ENCODE data around the gene FAM50A.

The FAM50A gene

GRCh38 chrX:154433605-154434004 lies 10.3 kb upstream of the FAM50A start:
- H3K4me3 ChIP-seq (ENCODE audit: low read depth, low read length) = no peak overlapping the region
- TF ChIP-seq, protein P1, sequence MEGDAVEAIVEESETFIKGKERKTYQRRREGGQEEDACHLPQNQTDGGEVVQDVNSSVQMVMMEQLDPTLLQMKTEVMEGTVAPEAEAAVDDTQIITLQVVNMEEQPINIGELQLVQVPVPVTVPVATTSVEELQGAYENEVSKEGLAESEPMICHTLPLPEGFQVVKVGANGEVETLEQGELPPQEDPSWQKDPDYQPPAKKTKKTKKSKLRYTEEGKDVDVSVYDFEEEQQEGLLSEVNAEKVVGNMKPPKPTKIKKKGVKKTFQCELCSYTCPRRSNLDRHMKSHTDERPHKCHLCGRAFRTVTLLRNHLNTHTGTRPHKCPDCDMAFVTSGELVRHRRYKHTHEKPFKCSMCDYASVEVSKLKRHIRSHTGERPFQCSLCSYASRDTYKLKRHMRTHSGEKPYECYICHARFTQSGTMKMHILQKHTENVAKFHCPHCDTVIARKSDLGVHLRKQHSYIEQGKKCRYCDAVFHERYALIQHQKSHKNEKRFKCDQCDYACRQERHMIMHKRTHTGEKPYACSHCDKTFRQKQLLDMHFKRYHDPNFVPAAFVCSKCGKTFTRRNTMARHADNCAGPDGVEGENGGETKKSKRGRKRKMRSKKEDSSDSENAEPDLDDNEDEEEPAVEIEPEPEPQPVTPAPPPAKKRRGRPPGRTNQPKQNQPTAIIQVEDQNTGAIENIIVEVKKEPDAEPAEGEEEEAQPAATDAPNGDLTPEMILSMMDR (IDR thresholded peaks at IDR 0.05; ENCODE audit: low read depth, low read length, missing control alignments) = no peak
- in situ Hi-C loops (cut with HindIII; ENCODE audit: low sequenced_read_pairs) = no loop called here
- no peak for DNase-seq (ENCODE audit: low read depth)

DNA sequence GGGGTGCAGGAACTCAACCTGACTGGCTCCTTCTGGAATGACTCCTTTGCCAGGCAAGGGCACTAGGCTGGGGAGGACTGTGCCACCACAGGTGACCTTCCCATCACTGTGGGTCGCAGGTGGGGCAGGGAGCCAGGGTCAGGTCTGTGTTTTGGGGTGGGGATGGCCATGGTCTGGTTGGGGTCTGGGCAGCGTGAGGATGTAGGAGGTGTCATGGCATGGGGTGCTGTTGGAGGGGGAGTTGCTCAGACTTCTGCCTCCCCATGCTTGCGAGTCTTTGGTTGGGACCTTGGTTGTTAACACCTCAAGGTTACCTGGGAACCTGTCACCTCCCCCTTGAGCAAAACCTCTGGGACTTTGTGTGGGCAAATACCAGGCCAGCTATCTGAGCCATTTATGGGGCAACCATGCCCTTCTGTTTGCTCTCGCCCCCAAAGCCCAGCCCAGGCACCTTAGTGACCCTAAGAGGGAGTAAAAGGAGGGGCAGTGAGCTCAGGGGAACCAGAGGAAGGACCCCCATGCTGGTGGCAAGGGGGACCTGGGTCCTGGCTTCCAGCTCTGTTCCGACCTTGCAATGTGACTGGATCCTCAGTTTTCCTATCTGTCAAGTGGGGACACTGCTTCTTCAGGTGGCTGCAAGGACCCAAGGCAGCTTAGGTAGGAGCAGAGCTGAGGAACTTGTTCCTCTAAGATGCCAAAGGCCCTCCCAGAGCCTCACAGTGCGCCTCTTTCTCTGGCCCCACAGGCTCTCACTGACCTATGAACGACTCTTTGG lies 9.4 kb upstream of the FAM50A start:
- H3K4me3 ChIP-seq (ENCODE audit: low read depth, low read length) = no peak overlapping the region
- in situ Hi-C loops (cut with HindIII; ENCODE audit: low sequenced_read_pairs) = no loop called here
- TF ChIP-seq, protein P1 (IDR thresholded peaks at IDR 0.05; ENCODE audit: low read depth, low read length, missing control alignments) = no peak
- DNase-seq (ENCODE audit: low read depth) = no peak

DNA sequence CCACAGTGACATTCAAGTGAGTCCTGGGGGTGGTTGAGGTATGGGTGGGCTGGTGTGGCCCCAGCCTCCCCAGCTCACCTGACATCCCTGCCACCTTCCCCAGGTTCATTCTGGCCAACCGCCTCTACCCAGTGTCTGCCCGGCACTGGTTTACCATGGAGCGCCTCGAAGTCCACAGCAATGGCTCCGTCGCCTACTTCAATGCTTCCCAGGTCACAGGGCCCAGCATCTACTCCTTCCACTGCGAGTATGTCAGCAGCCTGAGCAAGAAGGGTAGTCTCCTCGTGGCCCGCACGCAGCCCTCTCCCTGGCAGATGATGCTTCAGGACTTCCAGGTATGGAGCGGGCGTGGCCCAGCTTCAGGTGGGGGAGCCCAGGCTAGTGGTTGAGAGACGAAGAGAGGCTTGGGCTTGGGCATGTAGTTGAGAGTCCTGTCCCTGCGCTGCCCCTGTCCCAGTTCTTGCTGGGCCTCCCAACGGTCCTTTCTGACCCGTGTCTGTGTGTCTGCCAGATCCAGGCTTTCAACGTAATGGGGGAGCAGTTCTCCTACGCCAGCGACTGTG lies 8.7 kb upstream of the FAM50A start:
- TF ChIP-seq, protein P1 (IDR thresholded peaks at IDR 0.05; ENCODE audit: low read depth, low read length, missing control alignments) = no peak
- in situ Hi-C loops (cut with HindIII; ENCODE audit: low sequenced_read_pairs) = no loop called here
- no peak overlapping the region for H3K4me3 ChIP-seq (ENCODE audit: low read depth, low read length)
- no peak for DNase-seq (ENCODE audit: low read depth)

- in situ Hi-C loops (cut with HindIII; ENCODE audit: low sequenced_read_pairs) = no loop called here
- TF ChIP-seq, protein P1 (IDR thresholded peaks at IDR 0.05; ENCODE audit: low read depth, low read length, missing control alignments) = no peak
- no peak for DNase-seq (ENCODE audit: low read depth)
- H3K4me3 ChIP-seq (ENCODE audit: low read depth, low read length) = peak overlapping the region; percentile 62
These were observed 7.5 kb upstream of the FAM50A start for GRCh38 chrX:154436374-154436982.

DNA sequence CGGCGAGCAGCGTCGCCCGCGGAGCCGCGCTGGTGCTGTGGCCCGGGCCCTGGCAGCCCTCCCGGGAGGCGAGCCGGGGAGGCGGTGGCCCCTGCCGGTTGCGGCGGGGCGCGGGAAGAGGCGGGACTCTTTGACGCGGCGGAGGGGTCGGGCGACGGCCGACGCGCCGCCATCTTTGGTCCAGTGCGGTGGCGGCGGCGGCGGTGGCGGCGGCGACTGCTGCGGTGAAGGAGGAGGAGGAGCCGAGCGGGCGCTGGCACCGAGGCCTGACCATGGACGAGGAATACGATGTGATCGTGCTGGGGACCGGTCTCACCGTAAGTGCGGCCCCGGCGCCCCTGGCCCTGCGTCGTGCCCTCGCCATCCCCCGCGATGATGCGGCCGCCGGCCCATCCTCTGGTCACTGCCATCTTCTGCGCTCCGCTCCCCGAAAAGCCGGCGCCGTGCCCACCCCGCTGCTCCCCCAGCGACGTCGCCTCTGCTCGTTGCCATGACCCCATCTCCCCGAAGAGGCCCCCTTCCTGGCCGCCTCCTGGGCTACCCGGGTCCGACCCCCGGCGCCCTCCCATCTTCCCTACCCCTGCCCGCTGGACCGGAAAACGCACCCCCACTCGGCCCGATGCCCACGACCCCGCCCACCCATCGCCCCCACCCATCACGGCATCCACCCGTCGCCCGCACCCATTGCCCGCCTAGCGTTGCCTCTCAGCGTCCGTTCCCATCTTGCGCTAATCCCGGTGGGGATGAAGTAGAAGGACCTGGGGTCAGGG lies 6.8 kb upstream of the FAM50A start, which contains the start of gene GDI1:
Gene GDI1 (plus strand): TSS at position 172 of the 770 bp plus-strand sequence. CDS start 101 bp downstream, at position 273.
- TF ChIP-seq, protein P1 (IDR thresholded peaks at IDR 0.05; ENCODE audit: low read depth, low read length, missing control alignments) = no peak
- DNase-seq (ENCODE audit: low read depth) = no peak
- in situ Hi-C loops (cut with HindIII; ENCODE audit: low sequenced_read_pairs) = no loop called here
- H3K4me3 ChIP-seq (ENCODE audit: low read depth, low read length) = peak within 1 kb of the TSS; percentile 62

All from astrocyte of the cerebellum (primary cell).